Measurements from ENCODE around the gene ZDHHC3.

DNA sequence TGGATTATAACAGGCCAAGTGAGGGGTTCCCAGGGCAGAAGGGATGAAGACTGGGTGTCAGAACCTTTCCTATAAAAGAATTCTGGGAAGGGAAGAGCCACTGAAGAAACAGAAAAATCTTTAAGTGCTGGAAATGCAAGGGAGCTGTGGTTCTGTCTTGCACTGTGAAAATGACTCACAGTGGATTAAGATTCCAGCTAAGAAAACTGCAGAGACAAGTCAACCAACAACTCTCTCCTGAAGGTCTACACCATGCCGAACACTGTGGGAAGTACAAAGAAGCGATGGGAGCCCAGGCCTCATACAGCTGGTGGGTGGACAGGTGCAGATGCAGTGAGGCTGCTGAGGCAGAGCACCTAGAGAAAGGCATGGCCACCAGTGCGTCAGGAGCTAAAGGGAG lies 27.7 kb downstream of the ZDHHC3 start:
- TF ChIP-seq, protein P1, sequence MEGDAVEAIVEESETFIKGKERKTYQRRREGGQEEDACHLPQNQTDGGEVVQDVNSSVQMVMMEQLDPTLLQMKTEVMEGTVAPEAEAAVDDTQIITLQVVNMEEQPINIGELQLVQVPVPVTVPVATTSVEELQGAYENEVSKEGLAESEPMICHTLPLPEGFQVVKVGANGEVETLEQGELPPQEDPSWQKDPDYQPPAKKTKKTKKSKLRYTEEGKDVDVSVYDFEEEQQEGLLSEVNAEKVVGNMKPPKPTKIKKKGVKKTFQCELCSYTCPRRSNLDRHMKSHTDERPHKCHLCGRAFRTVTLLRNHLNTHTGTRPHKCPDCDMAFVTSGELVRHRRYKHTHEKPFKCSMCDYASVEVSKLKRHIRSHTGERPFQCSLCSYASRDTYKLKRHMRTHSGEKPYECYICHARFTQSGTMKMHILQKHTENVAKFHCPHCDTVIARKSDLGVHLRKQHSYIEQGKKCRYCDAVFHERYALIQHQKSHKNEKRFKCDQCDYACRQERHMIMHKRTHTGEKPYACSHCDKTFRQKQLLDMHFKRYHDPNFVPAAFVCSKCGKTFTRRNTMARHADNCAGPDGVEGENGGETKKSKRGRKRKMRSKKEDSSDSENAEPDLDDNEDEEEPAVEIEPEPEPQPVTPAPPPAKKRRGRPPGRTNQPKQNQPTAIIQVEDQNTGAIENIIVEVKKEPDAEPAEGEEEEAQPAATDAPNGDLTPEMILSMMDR (IDR thresholded peaks at IDR 0.05) = no peak
- no peak for TF ChIP-seq EZH2 (IDR thresholded peaks at IDR 0.05; ENCODE audit: borderline replicate concordance, insufficient read depth, low read depth, low read length, poor library complexity, severe bottlenecking)
